Hematopoietic multipotent progenitor cell treated with erythropoietin and hydrocortisone succinate and interleukin-3 and kit ligand, for 15 days (in vitro differentiated cells): ENCODE measurements around the gene HES3.

Source experiments
- DNase-seq: peaks from one replicate; pipeline ENCODE4 v3.0.0-alpha.2; 2015; ENCODE audit warnings: low spot score

HES3 gene

GRCh38 chr1:6279613-6280383 is 35.8 kb downstream of the HES3 start:
- no peak for DNase-seq

DNA sequence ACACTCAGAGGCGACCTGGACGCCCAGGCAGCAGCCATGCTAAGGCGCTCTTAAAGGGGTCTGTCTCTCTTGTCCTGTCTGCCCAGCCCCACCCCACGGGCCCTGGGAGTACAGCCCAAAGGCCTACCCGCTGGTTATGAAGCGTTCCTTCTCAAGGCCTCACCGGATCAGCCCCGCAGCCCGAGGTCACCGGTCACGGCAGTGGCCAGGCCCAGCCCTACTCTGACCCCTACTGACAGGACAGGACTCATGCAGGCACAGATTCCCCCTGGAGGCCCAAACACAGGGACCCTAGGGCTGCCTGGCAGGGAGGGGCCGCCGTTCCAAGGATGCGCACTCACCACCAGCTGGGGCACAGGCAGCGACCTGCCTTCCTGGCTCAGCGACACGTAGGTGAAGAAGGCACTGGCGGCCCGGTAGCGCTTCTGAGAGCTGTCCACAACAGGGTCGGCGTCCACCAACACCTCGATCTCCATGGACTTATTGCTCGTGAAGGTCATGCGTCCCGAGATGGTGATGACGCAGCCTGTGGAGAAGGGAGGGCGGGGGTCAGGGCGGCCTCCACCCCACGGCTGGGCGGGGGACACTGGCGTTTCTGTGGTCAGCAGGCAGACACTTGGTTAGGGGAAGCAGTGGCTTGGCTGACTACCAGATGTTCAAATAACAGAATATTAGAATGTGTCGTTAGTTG is 36.9 kb downstream of the HES3 start:
- no peak for DNase-seq

DNA sequence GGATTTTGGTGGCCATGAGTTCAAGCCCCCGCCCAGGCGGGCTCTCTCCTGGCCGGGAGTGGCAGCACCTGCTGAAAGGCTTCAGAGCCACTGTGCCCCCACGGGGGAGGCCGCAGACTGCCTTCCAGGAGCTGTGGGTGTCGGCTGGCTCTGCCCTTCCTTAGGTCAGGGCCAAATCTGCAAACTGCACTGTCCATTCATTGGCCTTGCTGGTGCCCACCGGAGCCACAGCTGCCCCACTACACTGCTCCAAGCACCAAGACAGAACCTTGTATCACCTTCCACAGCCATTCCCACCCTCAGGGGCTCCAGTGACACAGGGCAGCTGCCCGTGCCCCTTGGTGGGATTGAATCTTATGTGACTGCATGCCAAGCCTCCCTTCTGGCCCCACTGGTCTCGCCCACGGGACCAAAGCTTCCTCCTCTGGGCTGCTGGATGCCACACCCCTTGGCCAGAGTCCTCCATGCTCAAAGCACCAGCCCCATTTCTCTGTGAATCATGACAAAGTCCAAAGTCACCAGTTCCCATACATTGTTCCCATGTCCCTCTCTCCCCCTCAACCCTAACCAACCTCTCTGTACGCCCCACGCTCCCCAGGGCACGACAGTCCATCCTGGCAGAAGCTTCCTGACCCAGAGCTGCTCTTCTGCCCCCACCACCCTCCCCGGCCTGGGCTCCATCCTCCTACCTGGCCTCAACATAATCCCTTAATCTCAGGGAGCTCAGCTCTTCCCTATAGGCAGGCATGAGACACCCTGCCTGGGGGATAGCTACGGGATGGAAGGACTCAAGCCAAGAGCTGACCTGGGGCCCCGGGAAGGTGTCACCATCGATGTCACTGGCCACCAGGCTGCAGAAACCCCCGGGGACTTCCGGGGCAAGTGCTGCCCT is 37.8 kb downstream of the HES3 start:
- no peak for DNase-seq

GRCh38 chr1:6282577-6283270 is 38.7 kb downstream of the HES3 start:
- DNase-seq = no peak

DNA sequence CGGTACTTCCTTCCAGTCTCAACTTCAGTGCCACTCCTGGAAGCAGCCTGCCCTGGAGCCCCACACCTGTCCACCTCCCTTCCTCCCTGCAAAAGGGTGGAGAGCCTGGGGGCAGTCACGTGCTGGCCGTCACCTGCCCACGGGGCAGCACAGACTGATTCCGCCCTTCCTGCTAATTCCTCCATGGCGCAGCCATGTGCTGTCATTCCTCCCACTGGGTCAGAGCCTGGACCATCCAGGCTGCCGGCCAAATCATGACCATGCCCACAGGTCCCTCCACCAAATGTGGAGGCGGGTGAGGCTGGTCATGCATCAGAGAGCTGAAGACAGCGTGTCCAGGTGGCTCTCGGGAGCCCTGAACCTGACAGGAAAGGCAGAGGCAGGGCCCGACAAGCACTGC is 41.4 kb downstream of the HES3 start:
- no peak for DNase-seq

DNA sequence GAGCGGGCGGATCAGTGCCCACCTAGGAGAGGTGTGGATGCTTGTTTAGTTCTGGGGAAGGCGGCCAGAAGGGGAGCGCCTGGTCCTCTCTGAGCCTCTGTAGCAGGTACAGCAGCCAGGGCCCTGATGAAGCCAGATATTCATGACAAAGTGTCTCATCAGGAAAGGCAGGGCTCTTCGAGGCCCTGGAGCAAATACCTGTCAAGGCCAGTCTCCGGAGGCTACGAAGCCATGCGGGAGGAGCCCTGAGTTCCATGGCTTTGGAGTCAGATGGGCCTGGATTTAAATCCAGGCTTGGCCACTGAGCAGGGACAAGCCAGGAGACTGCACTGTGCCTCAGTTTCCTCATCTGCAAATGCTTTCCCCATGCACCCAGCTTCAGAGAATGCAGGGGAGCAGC is 42.3 kb downstream of the HES3 start:
- DNase-seq = no peak

- DNase-seq = no peak
These were observed 43.0 kb downstream of the HES3 start for GRCh38 chr1:6287029-6287428.

DNA sequence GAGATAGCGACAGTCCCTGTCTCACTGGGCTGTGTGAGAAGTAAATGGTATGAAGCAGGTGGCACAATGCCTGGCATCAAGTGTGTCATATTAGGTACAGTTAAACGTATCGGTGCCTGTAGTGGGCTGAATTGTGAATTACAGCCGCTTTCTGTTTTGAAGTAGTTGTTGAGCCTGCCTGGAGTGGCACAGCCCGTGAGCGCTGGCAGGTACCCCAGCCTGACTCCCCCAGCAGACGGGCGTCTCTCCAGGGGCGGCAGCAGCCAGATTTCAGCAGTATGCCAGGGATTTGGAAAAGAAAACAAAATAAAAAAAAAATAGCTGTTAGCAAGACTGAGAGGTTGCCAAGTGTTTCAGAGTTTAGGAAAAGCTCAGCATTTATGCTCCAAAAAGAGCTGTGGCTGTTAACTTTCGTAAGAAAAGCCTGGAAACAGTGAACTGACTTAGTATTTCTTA is 43.5 kb downstream of the HES3 start:
- no peak for DNase-seq

DNA sequence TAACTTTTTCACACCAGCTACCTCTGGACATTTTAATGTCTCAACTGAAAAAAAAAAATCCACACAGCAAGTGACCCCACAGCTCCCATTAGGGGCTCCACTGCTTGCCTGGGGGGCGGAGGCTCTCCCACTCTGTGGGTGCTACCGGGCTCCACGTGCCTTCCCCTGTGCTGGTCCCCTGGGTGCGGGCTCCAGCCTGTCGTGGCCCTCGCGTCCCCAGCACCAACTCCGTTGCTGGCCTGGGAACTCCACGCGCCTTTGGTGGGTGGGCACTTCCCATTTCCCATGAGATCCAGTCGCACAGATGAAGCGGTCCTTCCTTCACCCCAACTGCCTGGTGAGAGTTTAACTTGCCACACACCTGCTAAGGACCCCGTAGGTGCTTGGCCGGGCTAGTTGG is 44.0 kb downstream of the HES3 start:
- no peak for DNase-seq

DNA sequence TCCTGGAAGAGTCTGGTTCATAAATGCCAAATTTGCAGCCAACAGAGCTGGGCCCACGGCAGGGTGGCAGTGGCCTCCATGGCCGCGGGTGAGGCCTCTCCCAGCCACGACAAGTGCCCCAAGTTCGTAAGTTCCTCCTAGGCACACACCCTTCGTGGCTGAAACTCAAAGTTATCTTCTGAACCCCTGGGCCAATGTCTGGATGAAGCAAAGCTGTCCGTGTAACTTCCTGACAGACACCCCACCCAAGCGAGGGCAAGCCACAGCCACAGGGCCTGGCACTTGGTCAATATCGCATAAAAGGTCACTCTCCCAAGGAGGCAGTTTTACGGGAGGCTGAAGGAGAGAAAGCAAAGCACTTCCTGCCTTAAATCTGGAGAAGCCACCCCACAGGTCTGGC is 44.7 kb downstream of the HES3 start:
- no peak for DNase-seq

- DNase-seq = no peak
These were observed 48.1 kb downstream of the HES3 start for GRCh38 chr1:6292102-6292501.

DNA sequence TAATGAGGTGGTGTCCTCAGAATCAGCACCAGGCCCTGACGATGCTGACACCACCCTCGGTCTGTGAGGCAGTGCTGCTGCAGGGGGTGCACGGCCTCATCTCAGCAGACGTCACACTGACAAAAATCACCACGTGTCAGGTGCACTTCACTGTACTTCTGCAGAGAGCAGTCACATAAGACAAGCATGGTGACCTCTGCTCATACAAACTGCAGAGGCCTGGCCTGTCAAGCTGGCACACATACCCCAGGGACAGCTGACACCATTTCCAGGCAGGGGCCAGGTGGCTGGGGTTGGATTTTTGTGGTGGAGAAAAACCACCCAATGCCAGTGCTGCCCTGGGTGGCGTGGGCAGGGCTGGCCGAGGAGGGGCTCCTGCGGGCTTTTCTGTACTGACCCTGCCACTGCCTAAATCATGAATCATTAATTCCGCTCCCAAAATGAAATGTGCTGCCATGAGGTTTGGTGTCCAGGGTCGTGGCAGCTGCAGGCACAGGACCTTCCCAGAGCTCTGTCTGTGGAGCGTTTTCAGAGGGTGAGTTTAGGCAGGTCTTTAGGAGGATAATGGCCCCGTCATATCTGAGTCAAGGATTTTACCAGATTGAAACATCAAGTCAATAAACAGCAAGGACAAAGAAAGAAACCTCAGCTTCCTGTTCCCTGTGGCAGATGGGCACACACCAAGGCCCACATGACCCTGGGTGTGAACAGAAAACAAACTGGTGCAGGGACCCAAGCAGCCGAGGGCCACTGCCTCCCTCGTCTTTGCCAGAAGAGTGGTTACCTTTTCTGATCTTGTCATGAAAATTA is 50.3 kb downstream of the HES3 start:
- DNase-seq = no peak

DNA sequence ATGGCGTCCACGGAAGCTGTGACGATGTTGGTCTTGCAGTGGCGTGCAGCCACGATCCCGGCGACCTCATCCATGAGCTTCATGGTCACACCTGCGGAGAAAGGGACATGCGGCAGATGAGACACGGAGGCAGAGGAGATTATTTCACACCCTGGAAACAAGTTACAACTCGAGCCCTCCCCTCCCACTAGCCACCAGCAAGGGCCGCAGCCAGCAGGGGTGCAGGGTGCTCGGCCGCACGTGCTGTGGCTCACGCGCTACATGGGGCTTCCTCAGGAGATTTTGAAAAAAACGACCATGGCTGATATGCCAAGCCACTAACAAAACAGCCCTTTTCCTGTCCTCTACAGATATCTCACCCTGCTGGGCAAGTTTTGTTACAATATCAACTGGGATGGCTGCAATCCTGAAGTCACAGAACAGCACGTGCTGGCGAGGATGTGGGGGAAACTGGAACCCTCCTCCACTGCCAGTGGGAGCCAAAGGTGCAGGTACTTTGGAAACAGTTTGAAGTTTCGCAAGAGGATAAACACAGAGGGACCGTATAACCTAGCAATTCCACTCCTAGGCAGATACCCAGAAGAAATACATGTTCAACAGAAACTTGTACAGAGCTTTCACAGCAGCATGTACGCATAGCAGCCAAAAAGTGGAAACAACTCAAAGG is 51.0 kb downstream of the HES3 start:
- DNase-seq = no peak
